ENCODE data around the gene MARVELD3.

Gene MARVELD3

DNA sequence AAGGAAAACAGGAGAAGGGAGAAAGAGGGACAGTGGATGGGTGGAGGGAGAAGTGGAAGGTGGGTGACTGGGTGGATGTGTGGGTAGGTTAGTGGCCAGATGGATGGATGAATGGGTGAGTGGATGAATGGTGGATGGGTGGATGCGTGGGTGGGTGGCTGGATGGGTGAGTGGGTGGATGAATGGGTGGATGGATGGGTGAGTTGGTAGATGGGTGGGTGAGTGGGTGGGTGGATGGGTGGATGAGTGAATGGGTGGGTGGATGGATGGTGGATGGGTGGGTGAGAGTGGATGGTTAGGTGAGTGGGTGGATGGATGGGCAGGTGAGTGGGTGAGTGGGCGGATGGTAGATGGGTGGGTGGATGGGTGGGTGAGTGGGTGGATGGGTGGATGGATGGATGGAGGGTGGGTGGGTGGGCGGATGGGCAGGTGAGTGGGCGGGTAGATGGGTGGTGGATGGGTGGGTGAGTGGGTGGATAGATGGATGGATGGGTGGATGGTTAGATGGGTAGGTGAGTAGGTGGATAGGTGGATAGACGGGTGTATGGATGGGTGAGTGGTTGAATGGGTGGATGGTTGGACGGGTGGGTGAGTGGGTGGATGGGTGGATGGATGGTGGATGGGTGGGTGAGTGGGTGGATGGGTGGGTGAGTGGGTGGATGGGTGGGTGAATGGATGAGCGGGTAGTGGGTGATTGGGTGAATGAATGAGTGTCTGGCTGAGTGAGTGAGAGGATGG lies 702 bp upstream of the MARVELD3 start:
- no peak for DNase-seq

- DNase-seq, result no peak
Observed at GRCh38 chr16:71626858-71627213, 852 bp downstream of the MARVELD3 start.

DNA sequence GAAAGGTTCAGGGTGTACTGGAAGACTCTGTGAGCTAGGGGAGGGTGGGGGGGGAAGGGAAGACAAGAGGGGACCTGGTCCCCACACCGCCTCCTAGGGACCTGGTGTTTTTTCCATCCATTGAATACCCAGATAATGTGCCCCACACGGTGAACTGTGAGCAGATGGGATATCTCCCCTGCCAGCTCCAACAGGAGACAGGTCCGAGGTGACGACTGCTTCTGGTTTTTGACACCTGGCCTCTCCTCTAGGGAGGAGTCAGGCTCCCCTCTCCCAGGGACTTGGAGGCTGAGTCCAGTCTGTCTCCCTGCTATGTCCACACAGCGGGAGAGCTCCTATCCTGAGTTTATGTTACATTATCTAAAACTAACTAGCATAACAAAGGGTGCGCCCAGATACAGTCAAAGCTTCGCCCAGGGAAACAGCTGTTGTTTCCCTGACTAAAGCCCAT lies 1.8 kb downstream of the MARVELD3 start:
- no peak for DNase-seq

DNA sequence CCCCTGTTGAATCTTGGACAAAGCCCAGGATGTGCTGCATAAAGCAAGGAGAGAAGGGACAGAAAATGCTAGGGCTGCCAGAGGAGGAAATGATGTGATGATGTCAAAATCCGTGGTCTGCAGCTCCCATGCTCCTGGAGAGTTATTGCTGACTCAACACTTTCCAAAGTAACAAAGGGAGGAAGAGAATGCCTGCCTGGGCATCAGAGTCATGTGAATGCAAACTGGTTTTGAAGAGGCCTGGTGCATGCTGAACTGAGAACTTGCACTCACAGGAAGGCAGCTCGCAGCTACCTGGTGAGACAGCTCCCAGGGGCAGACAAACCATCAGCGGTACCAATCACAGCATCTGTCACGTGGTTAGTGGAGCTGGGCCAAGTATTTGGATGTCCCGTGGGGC lies 2.8 kb downstream of the MARVELD3 start:
- DNase-seq, result no peak

DNA sequence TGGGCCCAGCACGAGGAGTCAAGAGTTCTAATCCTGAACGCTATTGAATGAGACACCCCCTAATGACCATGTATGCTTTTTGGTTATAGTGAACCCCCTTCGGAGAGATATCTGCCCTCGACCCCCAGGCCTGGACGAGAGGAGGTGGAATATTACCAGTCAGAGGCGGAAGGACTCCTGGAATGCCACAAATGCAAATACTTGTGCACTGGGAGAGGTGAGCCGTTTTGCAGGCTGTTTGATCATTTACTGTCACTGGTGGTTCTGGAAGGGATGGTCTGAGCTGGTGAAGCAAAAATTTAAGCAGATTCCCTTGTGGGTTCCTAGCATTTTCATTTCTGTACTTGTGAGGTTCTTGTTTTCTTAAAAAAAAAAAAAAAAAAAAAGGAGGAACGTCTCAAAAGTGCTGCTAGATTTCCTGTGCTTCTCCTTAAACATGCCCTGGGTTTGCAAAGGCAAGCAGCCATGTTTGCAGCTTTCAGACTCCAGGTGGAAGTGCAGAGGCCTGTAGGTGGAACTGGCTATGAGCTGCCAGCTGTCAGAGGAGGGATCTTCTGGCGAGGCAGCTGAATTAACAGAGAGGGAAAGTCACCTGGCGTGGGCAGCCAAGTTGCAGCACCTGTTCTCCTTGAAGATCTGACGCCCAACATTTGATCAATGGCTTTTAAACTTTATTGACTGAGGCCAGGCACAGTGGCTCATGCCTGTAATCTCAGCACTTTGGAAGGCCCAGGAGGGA lies 3.5 kb downstream of the MARVELD3 start:
- no peak for DNase-seq

GRCh38 chr16:71630808-71631207 lies 4.8 kb downstream of the MARVELD3 start:
- no peak for DNase-seq

DNA sequence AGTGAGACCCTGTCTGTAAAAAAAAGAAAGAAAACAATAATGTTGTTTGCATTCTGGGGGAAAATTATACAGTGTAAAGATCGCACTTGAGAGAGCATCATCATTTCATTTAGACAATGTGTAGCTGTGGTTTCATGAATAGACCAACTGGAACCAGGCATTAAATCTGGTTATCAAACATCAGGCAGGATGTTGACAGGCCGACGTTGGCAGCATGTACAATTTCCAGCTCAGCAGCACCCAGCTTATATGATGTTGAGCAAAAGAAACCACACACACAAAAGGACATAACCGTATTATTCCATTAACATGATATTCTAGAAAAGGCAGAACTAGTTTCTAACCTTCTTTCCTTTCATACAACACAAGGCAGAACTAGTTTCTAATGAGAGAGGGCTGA lies 5.8 kb downstream of the MARVELD3 start:
- no peak for DNase-seq

- DNase-seq, result no peak
Observed at GRCh38 chr16:71635632-71636031, 9.6 kb downstream of the MARVELD3 start.

- no peak for DNase-seq
Observed at GRCh38 chr16:71637398-71637797, 11.4 kb downstream of the MARVELD3 start.

- DNase-seq, result no peak
Observed at GRCh38 chr16:71645450-71645849, 19.5 kb downstream of the MARVELD3 start.

- no peak for DNase-seq
Observed at GRCh38 chr16:71647391-71647790, 21.4 kb downstream of the MARVELD3 start.

GRCh38 chr16:71648162-71648561 lies 22.2 kb downstream of the MARVELD3 start:
- no peak for DNase-seq

DNA sequence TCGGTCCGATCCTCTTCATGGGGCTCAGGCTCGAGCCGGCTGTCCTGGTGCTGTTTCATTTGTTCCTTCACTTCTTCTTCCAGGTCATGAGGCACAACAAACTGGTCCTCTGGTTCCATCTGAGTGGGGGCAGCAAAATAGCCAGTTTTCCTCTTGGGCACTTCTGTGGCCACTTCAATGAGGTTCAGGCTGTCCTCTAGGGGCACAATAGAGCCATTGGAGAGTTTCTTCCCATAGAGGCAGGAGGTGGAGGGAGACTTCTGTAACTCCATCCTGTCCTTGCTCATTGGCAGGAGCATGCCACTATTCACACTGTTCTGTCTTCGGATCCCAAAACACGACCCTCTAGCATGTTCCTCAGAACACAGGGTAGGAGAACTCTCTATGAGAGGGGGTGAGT lies 22.9 kb downstream of the MARVELD3 start:
- DNase-seq, result no peak

GRCh38 chr16:71649704-71650103 lies 23.7 kb downstream of the MARVELD3 start:
- DNase-seq, result no peak

GRCh38 chr16:71658771-71659170 lies 32.8 kb downstream of the MARVELD3 start:
- DNase-seq, result peak; percentile 2

- DNase-seq, result no peak
Observed at GRCh38 chr16:71659471-71659870, 33.5 kb downstream of the MARVELD3 start.

GRCh38 chr16:71666264-71666663 lies 40.3 kb downstream of the MARVELD3 start:
- DNase-seq, result no peak

GRCh38 chr16:71666928-71667707 lies 41.1 kb downstream of the MARVELD3 start:
- no peak for DNase-seq

GRCh38 chr16:71669926-71670536 lies 44.0 kb downstream of the MARVELD3 start:
- no peak for DNase-seq

- no peak for DNase-seq
Observed at GRCh38 chr16:71670537-71670936, 44.6 kb downstream of the MARVELD3 start.

GRCh38 chr16:71671165-71671564 lies 45.2 kb downstream of the MARVELD3 start:
- no peak for DNase-seq

GRCh38 chr16:71672125-71672524 lies 46.1 kb downstream of the MARVELD3 start:
- no peak for DNase-seq

Measured in activated CD4-positive, alpha-beta T cell treated with anti-CD3 and anti-CD28 coated beads, Interleukin-2, Interleukin-6, amounts not matched to agents 100 ng/mL and 50 ng/mL, durations not matched to agents 16 hours and 8 hours (primary cell).